Measurements from ENCODE around the gene SLC39A11. TPM values are rescaled to one million over a fixed set of nuclear protein-coding genes. Genes with fewer than 3 reads are reported as not detected.

SLC39A11 gene
- polyA plus RNA-seq, 1 donor from 2014 or later: 8.0 TPM

DNA sequence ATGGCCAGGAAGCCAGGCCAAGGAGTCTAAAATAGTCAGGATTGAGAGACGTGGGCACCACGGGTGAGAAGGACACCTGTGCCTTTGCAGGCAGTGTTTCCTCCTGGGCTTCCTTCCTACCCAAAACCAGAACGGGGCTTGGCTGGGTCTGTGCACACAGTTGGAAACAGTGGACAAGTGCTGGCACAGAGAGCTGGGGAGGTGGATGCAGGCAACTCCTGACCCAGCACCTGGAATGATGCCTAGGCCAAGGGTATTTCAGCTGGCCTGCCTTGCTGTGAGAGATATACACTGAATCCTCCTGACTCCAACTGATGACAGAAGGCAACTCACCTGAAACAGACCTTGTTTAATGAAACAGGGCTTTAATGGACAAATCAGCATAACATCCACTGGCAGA is 186.2 kb downstream of the SLC39A11 start:
- no peaks in the 10 kb centered on the region for H3K27me3 ChIP-seq (ENCODE audit: insufficient read depth, low read depth, low read length)
- H4K20me1 ChIP-seq (ENCODE audit: insufficient read depth): no peaks in the 10 kb centered on the region
- H3K4me2 ChIP-seq (ENCODE audit: low read length): no peak overlapping the region
- H3K9ac ChIP-seq (ENCODE audit: low read length): no peak overlapping the region
- TF ChIP-seq EZH2 (IDR thresholded peaks at IDR 0.05; ENCODE audit: borderline replicate concordance, insufficient read depth, low read length, poor library complexity, severe bottlenecking): no peak
- H2AFZ ChIP-seq (ENCODE audit: low read depth, low read length): no peak overlapping the region
- H3K79me2 ChIP-seq (replicated peaks; ENCODE audit: insufficient read depth, low read length): no peaks in the 10 kb centered on the region
- H3K4me3 ChIP-seq (ENCODE audit: low read length): no peak overlapping the region
- H3K36me3 ChIP-seq (ENCODE audit: insufficient read depth, low read length): no peaks in the 10 kb centered on the region
- H3K9me3 ChIP-seq (ENCODE audit: low read length): no peaks in the 10 kb centered on the region
- H3K27ac ChIP-seq (ENCODE audit: low read length): no peak overlapping the region
- no peaks in the 10 kb centered on the region for H3K9me2 ChIP-seq (ENCODE audit: insufficient read depth, low read length)
- H3F3A ChIP-seq (ENCODE audit: insufficient read depth, low read length, poor library complexity, severe bottlenecking): no peaks in the 10 kb centered on the region

DNA sequence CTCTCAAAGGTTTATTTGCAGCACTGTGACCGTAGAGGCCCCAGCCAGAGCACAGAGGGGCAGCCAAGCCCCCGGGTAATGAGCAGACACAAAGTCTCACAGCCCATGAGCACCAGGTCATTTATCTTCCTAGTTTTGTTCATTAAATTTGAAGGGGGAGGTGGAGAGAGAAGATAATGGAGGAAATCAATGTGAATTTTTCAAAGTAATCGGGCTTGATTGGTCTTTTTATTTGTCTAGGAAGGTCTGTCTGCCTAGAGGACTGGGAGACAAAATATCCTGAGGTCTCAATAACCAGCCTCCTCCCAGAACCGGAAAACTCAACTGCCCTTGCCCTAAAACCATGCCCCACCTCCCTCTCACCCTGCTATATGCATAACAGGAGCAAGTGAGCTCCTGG is 189.0 kb downstream of the SLC39A11 start:
- H3K9me3 ChIP-seq (ENCODE audit: low read length): no peaks in the 10 kb centered on the region
- no peak overlapping the region for H3K27ac ChIP-seq (ENCODE audit: low read length)
- no peaks in the 10 kb centered on the region for H3K79me2 ChIP-seq (replicated peaks; ENCODE audit: insufficient read depth, low read length)
- no peaks in the 10 kb centered on the region for H3K36me3 ChIP-seq (ENCODE audit: insufficient read depth, low read length)
- TF ChIP-seq EZH2 (IDR thresholded peaks at IDR 0.05; ENCODE audit: borderline replicate concordance, insufficient read depth, low read length, poor library complexity, severe bottlenecking) (no peak), RAD21 (conservative IDR thresholded peaks at IDR 0.05) (no peak), POLR2AphosphoS5 (IDR thresholded peaks at IDR 0.05) (no peak), SMC3 (conservative IDR thresholded peaks at IDR 0.05; ENCODE audit: poor library complexity) (no peak), EP300 (conservative IDR thresholded peaks at IDR 0.05; ENCODE audit: poor library complexity, severe bottlenecking) (no peak)
- TF ChIP-seq, protein P1, sequence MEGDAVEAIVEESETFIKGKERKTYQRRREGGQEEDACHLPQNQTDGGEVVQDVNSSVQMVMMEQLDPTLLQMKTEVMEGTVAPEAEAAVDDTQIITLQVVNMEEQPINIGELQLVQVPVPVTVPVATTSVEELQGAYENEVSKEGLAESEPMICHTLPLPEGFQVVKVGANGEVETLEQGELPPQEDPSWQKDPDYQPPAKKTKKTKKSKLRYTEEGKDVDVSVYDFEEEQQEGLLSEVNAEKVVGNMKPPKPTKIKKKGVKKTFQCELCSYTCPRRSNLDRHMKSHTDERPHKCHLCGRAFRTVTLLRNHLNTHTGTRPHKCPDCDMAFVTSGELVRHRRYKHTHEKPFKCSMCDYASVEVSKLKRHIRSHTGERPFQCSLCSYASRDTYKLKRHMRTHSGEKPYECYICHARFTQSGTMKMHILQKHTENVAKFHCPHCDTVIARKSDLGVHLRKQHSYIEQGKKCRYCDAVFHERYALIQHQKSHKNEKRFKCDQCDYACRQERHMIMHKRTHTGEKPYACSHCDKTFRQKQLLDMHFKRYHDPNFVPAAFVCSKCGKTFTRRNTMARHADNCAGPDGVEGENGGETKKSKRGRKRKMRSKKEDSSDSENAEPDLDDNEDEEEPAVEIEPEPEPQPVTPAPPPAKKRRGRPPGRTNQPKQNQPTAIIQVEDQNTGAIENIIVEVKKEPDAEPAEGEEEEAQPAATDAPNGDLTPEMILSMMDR (IDR thresholded peaks at IDR 0.05; ENCODE audit: poor library complexity, severe bottlenecking): no peak
- TF ChIP-seq, protein P2, sequence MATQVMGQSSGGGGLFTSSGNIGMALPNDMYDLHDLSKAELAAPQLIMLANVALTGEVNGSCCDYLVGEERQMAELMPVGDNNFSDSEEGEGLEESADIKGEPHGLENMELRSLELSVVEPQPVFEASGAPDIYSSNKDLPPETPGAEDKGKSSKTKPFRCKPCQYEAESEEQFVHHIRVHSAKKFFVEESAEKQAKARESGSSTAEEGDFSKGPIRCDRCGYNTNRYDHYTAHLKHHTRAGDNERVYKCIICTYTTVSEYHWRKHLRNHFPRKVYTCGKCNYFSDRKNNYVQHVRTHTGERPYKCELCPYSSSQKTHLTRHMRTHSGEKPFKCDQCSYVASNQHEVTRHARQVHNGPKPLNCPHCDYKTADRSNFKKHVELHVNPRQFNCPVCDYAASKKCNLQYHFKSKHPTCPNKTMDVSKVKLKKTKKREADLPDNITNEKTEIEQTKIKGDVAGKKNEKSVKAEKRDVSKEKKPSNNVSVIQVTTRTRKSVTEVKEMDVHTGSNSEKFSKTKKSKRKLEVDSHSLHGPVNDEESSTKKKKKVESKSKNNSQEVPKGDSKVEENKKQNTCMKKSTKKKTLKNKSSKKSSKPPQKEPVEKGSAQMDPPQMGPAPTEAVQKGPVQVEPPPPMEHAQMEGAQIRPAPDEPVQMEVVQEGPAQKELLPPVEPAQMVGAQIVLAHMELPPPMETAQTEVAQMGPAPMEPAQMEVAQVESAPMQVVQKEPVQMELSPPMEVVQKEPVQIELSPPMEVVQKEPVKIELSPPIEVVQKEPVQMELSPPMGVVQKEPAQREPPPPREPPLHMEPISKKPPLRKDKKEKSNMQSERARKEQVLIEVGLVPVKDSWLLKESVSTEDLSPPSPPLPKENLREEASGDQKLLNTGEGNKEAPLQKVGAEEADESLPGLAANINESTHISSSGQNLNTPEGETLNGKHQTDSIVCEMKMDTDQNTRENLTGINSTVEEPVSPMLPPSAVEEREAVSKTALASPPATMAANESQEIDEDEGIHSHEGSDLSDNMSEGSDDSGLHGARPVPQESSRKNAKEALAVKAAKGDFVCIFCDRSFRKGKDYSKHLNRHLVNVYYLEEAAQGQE (IDR thresholded peaks at IDR 0.05; ENCODE audit: borderline replicate concordance): no peak
- no peaks in the 10 kb centered on the region for H3K27me3 ChIP-seq (ENCODE audit: insufficient read depth, low read depth, low read length)
- no peaks in the 10 kb centered on the region for H3K9me2 ChIP-seq (ENCODE audit: insufficient read depth, low read length)
- no peak overlapping the region for H3K4me2 ChIP-seq (ENCODE audit: low read length)
- H4K20me1 ChIP-seq (ENCODE audit: insufficient read depth): no peaks in the 10 kb centered on the region
- H3K9ac ChIP-seq (ENCODE audit: low read length): no peak overlapping the region
- H3K4me3 ChIP-seq (ENCODE audit: low read length): no peak overlapping the region
- no peak overlapping the region for H2AFZ ChIP-seq (ENCODE audit: low read depth, low read length)
- H3F3A ChIP-seq (ENCODE audit: insufficient read depth, low read length, poor library complexity, severe bottlenecking): no peaks in the 10 kb centered on the region

DNA sequence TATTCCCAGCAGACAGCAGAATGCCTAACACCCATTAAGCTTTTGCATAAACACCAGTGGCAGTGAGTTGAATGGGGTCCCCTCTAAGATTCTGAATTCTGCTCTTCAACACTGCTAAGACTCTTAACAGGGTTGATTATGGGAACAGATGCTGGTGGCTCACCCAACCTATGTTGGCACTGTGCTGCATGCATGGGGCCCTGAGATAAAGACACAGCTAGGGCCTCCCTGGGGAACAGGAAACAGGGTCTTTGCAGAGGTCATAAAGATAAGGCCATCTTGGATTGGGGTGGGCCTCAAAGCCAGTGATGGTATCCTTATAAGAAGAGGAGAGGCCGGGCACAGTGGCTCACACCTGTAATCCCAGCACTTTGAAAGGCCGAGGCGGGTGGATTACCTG is 190.8 kb downstream of the SLC39A11 start:
- no peak overlapping the region for H3K4me3 ChIP-seq (ENCODE audit: low read length)
- H3K4me2 ChIP-seq (ENCODE audit: low read length): no peak overlapping the region
- no peak overlapping the region for H3K9ac ChIP-seq (ENCODE audit: low read length)
- no peaks in the 10 kb centered on the region for H3K36me3 ChIP-seq (ENCODE audit: insufficient read depth, low read length)
- no peak overlapping the region for H2AFZ ChIP-seq (ENCODE audit: low read depth, low read length)
- no peak overlapping the region for H3K27ac ChIP-seq (ENCODE audit: low read length)
- H3K9me3 ChIP-seq (ENCODE audit: low read length): no peaks in the 10 kb centered on the region
- H3K79me2 ChIP-seq (replicated peaks; ENCODE audit: insufficient read depth, low read length): no peaks in the 10 kb centered on the region
- no peak for TF ChIP-seq RAD21 (conservative IDR thresholded peaks at IDR 0.05)
- no peak for TF ChIP-seq SMC3 (conservative IDR thresholded peaks at IDR 0.05; ENCODE audit: poor library complexity)
- TF ChIP-seq TAF1 (IDR thresholded peaks at IDR 0.05; ENCODE audit: low read depth): no peak
- TF ChIP-seq POLR2AphosphoS5 (IDR thresholded peaks at IDR 0.05): no peak
- TF ChIP-seq EZH2 (IDR thresholded peaks at IDR 0.05; ENCODE audit: borderline replicate concordance, insufficient read depth, low read length, poor library complexity, severe bottlenecking): no peak
- TF ChIP-seq MXI1 (conservative IDR thresholded peaks at IDR 0.05; ENCODE audit: poor library complexity, severe bottlenecking): no peak
- no peak for TF ChIP-seq EP300 (conservative IDR thresholded peaks at IDR 0.05; ENCODE audit: poor library complexity, severe bottlenecking)
- TF ChIP-seq, protein P2 (IDR thresholded peaks at IDR 0.05; ENCODE audit: borderline replicate concordance): no peak
- TF ChIP-seq, protein P1 (IDR thresholded peaks at IDR 0.05; ENCODE audit: poor library complexity, severe bottlenecking): no peak
- no peaks in the 10 kb centered on the region for H3F3A ChIP-seq (ENCODE audit: insufficient read depth, low read length, poor library complexity, severe bottlenecking)
- H3K9me2 ChIP-seq (ENCODE audit: insufficient read depth, low read length): no peaks in the 10 kb centered on the region
- no peaks in the 10 kb centered on the region for H3K27me3 ChIP-seq (ENCODE audit: insufficient read depth, low read depth, low read length)
- H4K20me1 ChIP-seq (ENCODE audit: insufficient read depth): no peaks in the 10 kb centered on the region
